ENCODE measurements around the gene GRK5.

The GRK5 gene

DNA sequence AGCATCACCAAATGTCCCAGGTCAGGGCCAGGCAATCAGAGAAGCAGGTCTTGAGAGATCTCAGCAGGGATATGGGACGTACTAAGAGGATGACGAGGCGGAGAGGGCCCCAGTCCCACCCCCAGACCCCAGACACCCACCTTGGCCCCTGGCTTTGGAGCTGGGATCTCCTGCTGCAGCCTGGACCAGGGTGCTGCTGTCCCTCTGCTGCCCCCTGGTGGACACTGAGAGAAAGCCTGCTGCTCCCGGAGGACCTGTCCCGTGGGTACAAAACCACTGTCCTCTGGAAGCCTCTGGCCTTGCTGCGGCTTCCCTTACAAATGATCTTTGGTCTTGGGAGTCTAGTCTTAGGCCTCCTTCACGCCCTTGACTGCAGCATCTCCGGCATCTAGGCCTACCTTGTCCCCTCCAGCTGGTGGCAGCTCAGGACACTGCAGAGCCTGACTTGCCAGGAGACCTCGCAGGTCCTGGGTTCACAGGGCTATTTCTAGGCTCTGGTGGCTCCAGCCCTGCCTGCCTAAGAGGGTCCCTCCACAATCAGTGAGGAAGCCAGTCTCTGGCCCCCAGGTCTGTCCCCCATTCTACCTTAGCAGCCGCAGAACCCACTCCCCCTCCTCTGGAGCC, 238.1 kb downstream of the GRK5 start:
- TF ChIP-seq CTCF (conservative IDR thresholded peaks at IDR 0.05) = peak; percentile 89
- no peak overlapping the region for H3K27ac ChIP-seq

- H3K27ac ChIP-seq = no peak overlapping the region
- no peak for TF ChIP-seq CTCF (conservative IDR thresholded peaks at IDR 0.05)
Observed at GRCh38 chr10:119445935-119446317, 238.6 kb downstream of the GRK5 start.

DNA sequence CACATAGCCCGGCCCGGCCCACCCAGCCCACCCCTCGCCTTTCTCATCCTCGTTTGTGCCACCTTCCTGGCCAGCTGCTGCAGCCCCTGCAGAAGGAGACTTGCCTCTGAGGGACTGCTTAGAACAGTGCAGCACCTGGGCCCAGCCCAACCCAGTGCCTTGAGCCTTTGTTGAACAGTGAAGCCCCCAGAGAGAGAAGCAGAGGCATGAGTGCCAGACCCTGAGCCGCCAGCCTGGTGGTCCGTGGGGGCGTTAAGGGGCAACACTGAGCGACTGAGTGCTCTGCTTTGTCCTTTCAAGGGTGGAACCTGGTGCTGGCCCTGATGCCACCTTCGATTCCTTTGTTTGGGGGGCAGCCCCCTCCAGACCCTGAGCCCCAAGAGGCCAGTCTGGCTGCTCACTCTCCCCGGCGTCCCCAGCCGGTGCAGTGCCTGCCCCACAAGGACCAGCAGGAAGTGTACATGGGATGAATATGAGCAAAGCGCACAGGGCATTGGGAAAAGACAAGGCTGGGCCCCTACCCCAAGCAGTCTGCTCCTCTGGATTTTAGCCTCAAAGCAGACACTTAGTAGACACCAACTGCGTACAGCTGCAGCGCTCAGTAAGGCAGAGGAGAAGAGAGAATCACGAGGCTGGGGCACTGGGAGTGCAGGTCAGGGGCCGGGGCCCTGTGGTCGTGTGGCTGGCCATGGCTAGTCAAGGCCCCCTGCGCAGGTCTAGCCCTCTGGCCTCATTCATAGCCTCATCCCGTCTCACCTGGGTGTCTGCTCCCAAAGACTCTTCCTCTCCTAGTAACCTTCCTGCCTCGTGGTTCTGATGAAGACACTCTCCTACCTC, 239.3 kb downstream of the GRK5 start:
- no peak for TF ChIP-seq CTCF (conservative IDR thresholded peaks at IDR 0.05)
- no peak overlapping the region for H3K27ac ChIP-seq

DNA sequence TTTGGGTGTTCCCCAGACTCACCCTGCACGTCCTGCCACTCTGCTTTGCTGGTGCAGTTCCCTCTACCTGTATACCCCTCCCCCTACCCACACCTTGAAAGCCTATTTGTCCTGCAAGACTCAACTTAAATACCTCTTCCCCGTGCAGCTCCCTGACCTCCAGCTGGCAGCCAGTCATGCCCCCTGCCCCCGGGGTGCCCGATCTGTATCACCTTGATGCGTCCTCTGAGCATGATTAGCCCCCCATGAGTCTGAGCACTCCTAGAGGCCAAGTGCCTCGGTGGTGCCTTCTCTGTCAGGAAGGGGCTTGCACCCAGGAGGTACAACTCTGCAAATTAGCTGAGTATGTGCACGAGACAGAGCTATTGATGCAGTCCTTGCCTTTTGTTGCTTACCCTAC, 240.1 kb downstream of the GRK5 start:
- no peak for TF ChIP-seq CTCF (conservative IDR thresholded peaks at IDR 0.05)
- no peak overlapping the region for H3K27ac ChIP-seq

DNA sequence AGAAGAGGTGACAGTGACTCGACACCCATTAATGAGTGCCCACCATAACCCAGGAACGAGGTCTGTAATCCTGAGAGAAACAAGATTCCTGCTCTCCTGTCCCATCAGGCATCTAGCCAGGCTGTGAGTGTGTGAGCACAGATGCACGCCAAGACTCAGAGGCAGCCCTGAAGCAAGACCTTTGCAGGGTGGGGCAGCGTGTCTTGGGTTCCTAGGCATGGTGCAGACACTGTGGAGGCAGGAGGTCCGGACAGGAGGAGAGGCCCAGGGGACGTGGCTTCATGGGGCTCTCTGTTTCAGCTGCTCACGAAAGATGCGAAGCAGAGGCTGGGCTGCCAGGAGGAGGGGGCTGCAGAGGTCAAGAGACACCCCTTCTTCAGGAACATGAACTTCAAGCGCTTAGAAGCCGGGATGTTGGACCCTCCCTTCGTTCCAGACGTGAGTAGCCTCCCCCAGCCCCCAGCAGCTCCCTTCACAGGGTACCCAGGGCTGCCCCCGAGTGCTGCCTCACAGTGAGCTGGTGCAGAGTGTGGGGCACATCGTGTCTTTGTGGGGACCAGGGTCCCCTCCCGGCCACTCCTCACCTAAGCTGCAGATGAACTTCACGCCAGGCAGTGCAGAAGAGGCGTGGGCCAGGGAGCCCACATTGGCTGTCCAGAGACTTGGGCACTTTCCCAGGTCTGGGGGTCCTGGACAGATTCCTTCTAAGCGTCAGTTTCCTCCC, 240.6 kb downstream of the GRK5 start:
- TF ChIP-seq CTCF (conservative IDR thresholded peaks at IDR 0.05) = no peak

DNA sequence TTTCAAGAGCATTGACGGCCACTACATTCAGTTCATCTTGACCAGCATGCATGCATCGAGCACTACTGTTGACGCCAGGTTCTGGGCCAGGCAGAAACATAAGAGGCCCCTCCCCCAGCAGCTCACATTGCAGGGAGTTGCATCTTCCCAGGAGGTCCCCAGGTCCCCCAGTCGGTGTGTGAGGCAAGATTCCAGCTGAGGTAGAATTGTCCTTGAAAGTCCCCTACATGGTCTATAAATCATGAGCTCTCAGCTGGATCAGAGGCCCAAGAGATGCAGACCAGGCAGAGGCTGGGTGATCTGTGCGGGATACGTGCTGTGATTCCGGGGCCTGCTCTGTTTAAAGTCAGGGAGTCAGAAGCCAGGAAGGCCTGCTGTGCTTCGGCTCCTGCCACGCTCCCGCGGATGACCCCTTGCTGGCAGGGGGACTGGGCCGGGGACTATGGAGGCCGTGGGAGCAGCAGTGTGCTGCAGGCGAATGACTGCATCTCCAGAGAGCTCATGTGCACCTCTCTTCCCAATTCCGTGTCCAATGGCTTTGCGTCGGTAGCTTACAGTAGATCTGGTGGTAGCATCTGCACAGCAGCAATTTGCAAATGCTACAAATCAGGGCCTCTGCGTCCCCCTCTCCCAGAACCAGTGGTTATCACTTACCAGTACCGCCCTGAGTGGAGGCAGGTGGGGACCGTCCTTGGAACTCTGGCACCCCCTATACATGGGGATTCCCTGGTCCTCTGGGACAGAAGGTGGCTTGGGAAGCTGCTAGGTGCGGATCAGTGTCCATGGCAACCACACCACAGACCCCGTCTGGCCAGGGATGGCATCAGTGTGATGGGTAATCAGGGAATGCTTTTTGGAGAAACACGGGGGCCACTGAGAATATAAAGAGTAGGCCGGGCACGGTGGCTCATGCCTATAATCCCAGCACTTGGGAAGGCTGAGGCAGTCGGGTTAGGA, 241.5 kb downstream of the GRK5 start:
- no peak for TF ChIP-seq CTCF (conservative IDR thresholded peaks at IDR 0.05)
- H3K27ac ChIP-seq = no peak overlapping the region

More for the DNA sequence above, 240.6 kb downstream of the GRK5 start:
- H3K27ac ChIP-seq = no peak overlapping the region
